GM12873 (cell line): ENCODE results near the gene AGBL5.

ENCODE experiments used
- CTCF ChIP-seq: IDR thresholded peaks from 2 replicates; pipeline ENCODE4 v1.5.1; 2012; ENCODE audit warnings: low read depth, mild to moderate bottlenecking, moderate library complexity, low read length, control low read depth; ENCODE audit not compliant: insufficient read depth; ENCODE audit errors: missing control alignments

The AGBL5 gene

GRCh38 chr2:27054721-27055120 lies 3.3 kb downstream of the AGBL5 start:
- TF ChIP-seq CTCF = no peak

GRCh38 chr2:27057184-27057583 lies 5.7 kb downstream of the AGBL5 start:
- TF ChIP-seq CTCF = no peak

- TF ChIP-seq CTCF = no peak
These were observed 6.7 kb downstream of the AGBL5 start for GRCh38 chr2:27058210-27058609.

GRCh38 chr2:27059141-27059820 lies 7.8 kb downstream of the AGBL5 start:
- TF ChIP-seq CTCF = no peak

GRCh38 chr2:27060323-27060722 lies 8.9 kb downstream of the AGBL5 start:
- no peak for TF ChIP-seq CTCF

GRCh38 chr2:27065128-27065527 lies 13.7 kb downstream of the AGBL5 start:
- TF ChIP-seq CTCF = no peak

- no peak for TF ChIP-seq CTCF
These were observed 15.9 kb downstream of the AGBL5 start for GRCh38 chr2:27067385-27067784.
